Esophagus muscularis mucosa (tissue), 3 donors: ENCODE data around the gene DCAF8L1.

Experiments used
- CTCF ChIP-seq, 3 experiments: fragments of 200-600 bp in 2 of 3; fragments of 450-650 bp in 1 of 3; sonication (generic) in 2 of 3; IDR thresholded peaks; one replicate each; pipeline ENCODE4 v1.5.1; 2017 to 2019; ENCODE audit warnings: antibody characterized with exemption in 3 of 3, mild to moderate bottlenecking in 2 of 3, moderate library complexity in 1 of 3
- POLR2A ChIP-seq: fragments of 450-650 bp; IDR thresholded peaks from one replicate; pipeline ENCODE4 v1.6.1; 2017; ENCODE audit warnings: antibody characterized with exemption, moderate library complexity, mild to moderate bottlenecking, low read depth
- POLR2AphosphoS5 ChIP-seq, 2 donors: sonication (generic); formaldehyde crosslinking; IDR thresholded peaks; one replicate each; pipeline ENCODE4 v1.6.1; 2017; ENCODE audit warnings: antibody characterized with exemption in 2 of 2

GRCh38 chrX:28022371-28022770 lies 41.1 kb upstream of the DCAF8L1 start:
- TF ChIP-seq POLR2AphosphoS5 (IDR thresholded peaks at IDR 0.05) (no peak), POLR2A (no peak), CTCF (IDR thresholded peaks at IDR 0.05) (no peak)
